Upper lobe of left lung (tissue), 6 donors: ENCODE data around the gene OTX2. TPM values are rescaled to one million over a fixed set of nuclear protein-coding genes. Genes with fewer than 3 reads are reported as not detected.

Experiments
- ATAC-seq, 2 donors: fragments of 200-7000 bp; cut with Tn5 transposase; one replicate each; pipeline ENCODE4 v1.9.1; 2022; ENCODE audit warnings: mild to moderate bottlenecking in 2 of 2, moderate library complexity in 2 of 2; ENCODE audit not compliant: low FRiP score in 2 of 2
- DNase-seq, 2 donors: peaks; one replicate each; pipeline ENCODE4 v3.0.0-alpha.2; 2019 to 2020
- H3K27ac ChIP-seq, 4 donors: fragments of 200-600 bp; sonication (generic); one replicate each; pipeline ENCODE4 v1.5.1; 2016 to 2019
- H3K27me3 ChIP-seq, 4 donors: fragments of 200-600 bp; sonication (generic); one replicate each; pipeline ENCODE4 v1.5.1; 2017 to 2019
- H3K36me3 ChIP-seq, 4 donors: fragments of 200-600 bp; sonication (generic); one replicate each; pipeline ENCODE4 v1.5.1; 2016 to 2019
- H3K4me1 ChIP-seq, 4 donors: fragments of 200-600 bp; sonication (generic); one replicate each; pipeline ENCODE4 v1.5.1; 2018 to 2019
- H3K4me3 ChIP-seq, 4 donors: fragments of 200-600 bp; sonication (generic); one replicate each; pipeline ENCODE4 v1.5.1; 2017 to 2019; ENCODE audit warnings: mild to moderate bottlenecking in 2 of 4, moderate library complexity in 1 of 4
- H3K9me3 ChIP-seq, 4 donors: fragments of 200-600 bp; sonication (generic); one replicate each; pipeline ENCODE4 v1.5.1; 2018 to 2019
- EP300 ChIP-seq, 4 donors: sonication (generic); formaldehyde crosslinking; IDR thresholded peaks; one replicate each; pipeline ENCODE4 v1.5.1; 2017; ENCODE audit warnings: antibody characterized with exemption in 4 of 4, control low read depth in 2 of 4
- POLR2A ChIP-seq, 4 donors: fragments of 450-650 bp; IDR thresholded peaks; one replicate each; pipeline ENCODE4 v1.5.1; 2016 to 2017; ENCODE audit warnings: antibody characterized with exemption in 4 of 4, mild to moderate bottlenecking in 2 of 4
- POLR2AphosphoS5 ChIP-seq, 2 donors: sonication (generic); formaldehyde crosslinking; IDR thresholded peaks; one replicate each; pipeline ENCODE4 v1.5.1; 2017; ENCODE audit warnings: antibody characterized with exemption in 2 of 2
- whole genome bisulfite sequencing, 2 donors: methylation state at CpG; one replicate each; pipeline ENCODE4 v1.1.5; 2017 to 2018; 5-methylcytosine and 5-hydroxymethylcytosine counted together
- total RNA-seq, 6 donors: library from RNA; depleted of rRNA in 4 of 6; stranded (reverse); fragments of >200 nt in 4 of 6; gene quantifications; one replicate each; pipeline versions ENCODE4 v1.1.0 to v1.2.1, GENCODE V29; 2016 to 2021
- TF ChIP-seq, protein P1 (sequence below), 6 experiments: fragments of 450-650 bp in 4 of 6; fragments of 200-600 bp in 2 of 6; sonication (generic) in 2 of 6; IDR thresholded peaks; one replicate each; pipeline ENCODE4 v1.5.1; 2016 to 2019; ENCODE audit warnings: antibody characterized with exemption in 6 of 6
- donor health status: DM: no; HTN: no; CAD: no; lungs with moderate emphysema.
- donor health status: DM: no; HTN: yes; CAD: no; lungs with severe emphysema.

OTX2 gene
- total RNA-seq, 6 donors from 2014 or later: not detected

DNA sequence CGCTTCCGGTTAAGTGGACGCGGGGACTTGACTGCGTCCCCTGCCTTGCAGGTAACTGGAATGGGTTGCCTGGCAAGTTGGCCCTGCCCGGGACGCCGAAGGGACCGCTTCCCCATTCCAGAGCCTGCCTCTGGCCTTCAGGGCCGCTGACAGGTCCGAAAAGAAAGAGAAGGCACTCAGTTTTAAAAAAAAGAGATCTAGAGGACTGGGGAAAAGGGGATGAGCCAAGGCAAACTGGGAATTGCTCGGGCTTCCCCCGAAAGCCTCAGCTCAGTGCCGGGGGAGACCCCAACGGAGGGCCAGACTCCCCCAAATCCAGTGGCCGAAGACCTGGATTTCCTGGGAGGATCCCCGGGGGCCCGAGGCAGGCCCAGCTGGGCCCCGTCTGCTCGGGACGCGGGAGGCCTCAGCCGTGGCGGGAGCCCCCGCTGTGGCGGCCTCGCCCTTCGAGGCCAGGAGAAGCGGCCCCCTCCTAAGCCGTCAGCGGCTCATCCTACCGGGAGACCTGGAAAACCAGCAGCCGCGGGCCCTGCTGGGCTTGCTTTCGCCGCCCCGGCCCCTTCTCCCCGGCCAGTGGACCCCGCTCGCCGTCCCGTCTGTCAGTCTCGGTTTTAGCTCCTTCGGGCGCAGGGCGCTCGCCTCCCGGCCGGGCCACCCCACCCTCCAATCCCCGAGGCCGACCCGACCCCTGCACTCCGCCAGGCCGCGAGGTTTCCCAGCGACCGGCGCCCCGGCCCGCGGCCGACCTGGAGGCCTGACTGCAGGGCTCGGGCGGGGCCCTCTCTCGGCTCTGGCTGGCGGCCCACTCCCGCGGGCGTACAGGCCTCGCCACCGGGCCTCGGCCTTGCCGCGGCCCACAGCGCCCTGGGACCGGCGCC, 12.5 kb downstream of the OTX2 start:
- peak in 1 of 2 donors; percentile 50 for ATAC-seq
- H3K4me3 ChIP-seq: peak overlapping the region in 3 of 4 donors; percentile 9 to 31 (median 25)
- H3K9me3 ChIP-seq: no peaks in the 10 kb centered on the region
- TF ChIP-seq, protein P1, sequence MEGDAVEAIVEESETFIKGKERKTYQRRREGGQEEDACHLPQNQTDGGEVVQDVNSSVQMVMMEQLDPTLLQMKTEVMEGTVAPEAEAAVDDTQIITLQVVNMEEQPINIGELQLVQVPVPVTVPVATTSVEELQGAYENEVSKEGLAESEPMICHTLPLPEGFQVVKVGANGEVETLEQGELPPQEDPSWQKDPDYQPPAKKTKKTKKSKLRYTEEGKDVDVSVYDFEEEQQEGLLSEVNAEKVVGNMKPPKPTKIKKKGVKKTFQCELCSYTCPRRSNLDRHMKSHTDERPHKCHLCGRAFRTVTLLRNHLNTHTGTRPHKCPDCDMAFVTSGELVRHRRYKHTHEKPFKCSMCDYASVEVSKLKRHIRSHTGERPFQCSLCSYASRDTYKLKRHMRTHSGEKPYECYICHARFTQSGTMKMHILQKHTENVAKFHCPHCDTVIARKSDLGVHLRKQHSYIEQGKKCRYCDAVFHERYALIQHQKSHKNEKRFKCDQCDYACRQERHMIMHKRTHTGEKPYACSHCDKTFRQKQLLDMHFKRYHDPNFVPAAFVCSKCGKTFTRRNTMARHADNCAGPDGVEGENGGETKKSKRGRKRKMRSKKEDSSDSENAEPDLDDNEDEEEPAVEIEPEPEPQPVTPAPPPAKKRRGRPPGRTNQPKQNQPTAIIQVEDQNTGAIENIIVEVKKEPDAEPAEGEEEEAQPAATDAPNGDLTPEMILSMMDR (IDR thresholded peaks at IDR 0.05): no peak
- TF ChIP-seq POLR2A (IDR thresholded peaks at IDR 0.05) (no peak), EP300 (IDR thresholded peaks at IDR 0.05) (no peak), POLR2AphosphoS5 (IDR thresholded peaks at IDR 0.05) (no peak)
- DNase-seq: peak in 1 of 2 donors; percentile 85
- peaks cover 0 to 52% (median 29%) of the 10 kb centered on the region in 4 donors for H3K27me3 ChIP-seq
- peaks cover 12 to 32% (median 17%) of the 10 kb centered on the region in 4 donors for H3K4me1 ChIP-seq
- H3K27ac ChIP-seq: no peak overlapping the region
- 7 to 9% methylated on average over 31 to 35 of the region's 77 CpGs for WGBS, 2 donors
- H3K36me3 ChIP-seq: no peaks in the 10 kb centered on the region

DNA sequence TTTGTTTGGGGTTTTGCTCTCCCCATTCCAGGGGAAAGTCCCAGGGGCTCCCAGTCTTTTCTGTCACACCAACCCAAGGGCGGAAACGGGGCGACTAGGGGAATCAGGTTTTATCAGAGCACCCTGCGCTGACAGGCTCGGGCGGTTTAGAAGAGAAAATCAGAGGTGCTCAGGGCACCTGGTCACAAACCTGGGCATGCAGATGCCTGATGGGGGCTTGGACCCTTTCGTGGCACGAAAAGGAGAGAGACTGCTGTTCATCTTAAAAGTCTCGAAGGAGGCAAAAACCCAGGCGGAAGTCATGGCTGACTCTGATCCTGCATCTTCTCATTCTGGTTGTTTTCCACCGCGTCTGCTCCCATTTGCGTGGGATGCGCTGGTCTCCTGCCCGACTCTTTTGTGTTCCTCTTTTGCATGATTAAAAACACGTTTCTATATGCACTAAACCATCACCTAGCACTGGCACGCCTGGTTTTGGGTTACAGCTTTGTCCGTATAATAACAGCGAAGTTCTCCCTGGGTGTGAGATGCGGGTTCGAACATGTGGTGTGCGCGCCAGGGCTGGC, 13.2 kb downstream of the OTX2 start:
- 10 to 11% methylated on average over 23 of the region's 23 CpGs for WGBS, 2 donors
- Histone ChIP-seq H3K4me1 (peaks cover 12 to 32% (median 17%) of the 10 kb centered on the region in 4 donors), H3K27me3 (peaks cover 0 to 52% (median 29%) of the 10 kb centered on the region in 4 donors), H3K27ac (no peak overlapping the region), H3K36me3 (no peaks in the 10 kb centered on the region), H3K4me3 (peak overlapping the region in 1 of 4 donors; percentile 31), H3K9me3 (no peaks in the 10 kb centered on the region)
- TF ChIP-seq EP300 (IDR thresholded peaks at IDR 0.05): no peak
- TF ChIP-seq POLR2A (IDR thresholded peaks at IDR 0.05): no peak
- no peak for TF ChIP-seq POLR2AphosphoS5 (IDR thresholded peaks at IDR 0.05)
- TF ChIP-seq, protein P1 (IDR thresholded peaks at IDR 0.05): no peak
- ATAC-seq (no peak), DNase-seq (no peak)

DNA sequence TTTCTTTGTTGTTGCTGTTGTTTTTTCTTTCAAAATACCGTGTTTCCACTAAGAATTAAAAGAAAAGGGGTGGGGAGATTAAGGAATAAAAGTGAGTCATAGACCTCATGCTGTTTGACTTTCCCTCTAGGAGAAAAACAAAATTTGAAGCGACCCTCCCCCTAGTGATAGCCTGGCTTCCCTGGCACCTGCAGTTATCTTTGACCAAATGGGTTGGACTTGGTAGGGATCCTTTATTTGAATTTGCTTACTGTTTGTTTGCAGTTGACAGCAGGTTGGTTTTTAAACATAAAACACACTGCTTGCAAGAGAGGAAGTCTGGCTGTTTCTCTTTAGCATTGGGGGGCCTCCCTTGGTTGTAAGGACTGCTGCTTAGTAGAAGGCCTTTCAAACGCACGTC, 14.0 kb downstream of the OTX2 start:
- ATAC-seq: no peak
- no peak for DNase-seq
- WGBS, 2 donors: 21 to 29% methylated on average over 4 of the region's 4 CpGs
- Histone ChIP-seq H3K4me1 (peaks cover 12 to 32% (median 17%) of the 10 kb centered on the region in 4 donors), H3K4me3 (no peak overlapping the region), H3K27me3 (peaks cover 0 to 52% (median 29%) of the 10 kb centered on the region in 4 donors), H3K9me3 (no peaks in the 10 kb centered on the region), H3K27ac (no peak overlapping the region), H3K36me3 (no peaks in the 10 kb centered on the region)
- TF ChIP-seq, protein P1 (IDR thresholded peaks at IDR 0.05): no peak
- no peak for TF ChIP-seq POLR2A (IDR thresholded peaks at IDR 0.05)
- TF ChIP-seq POLR2AphosphoS5 (IDR thresholded peaks at IDR 0.05): no peak
- TF ChIP-seq EP300 (IDR thresholded peaks at IDR 0.05): no peak

- H3K36me3 ChIP-seq: no peaks in the 10 kb centered on the region
- no peaks in the 10 kb centered on the region for H3K9me3 ChIP-seq
- H3K27ac ChIP-seq: no peak overlapping the region
- ATAC-seq (no peak), DNase-seq (no peak)
- no peak overlapping the region for H3K4me3 ChIP-seq
- no peak for TF ChIP-seq EP300 (IDR thresholded peaks at IDR 0.05)
- no peak for TF ChIP-seq POLR2AphosphoS5 (IDR thresholded peaks at IDR 0.05)
- TF ChIP-seq, protein P1 (IDR thresholded peaks at IDR 0.05): no peak
- TF ChIP-seq POLR2A (IDR thresholded peaks at IDR 0.05): no peak
- peaks cover 12 to 32% (median 17%) of the 10 kb centered on the region in 4 donors for H3K4me1 ChIP-seq
- H3K27me3 ChIP-seq: peaks cover 0 to 48% (median 27%) of the 10 kb centered on the region in 4 donors
- 17 to 19% methylated on average over 7 to 17 of the region's 17 CpGs for WGBS, 2 donors
Measured at GRCh38 chr14:56795284-56795622, 15.0 kb downstream of the OTX2 start.
